Astrocyte (in vitro differentiated cells and primary cell): Measurements from ENCODE around the gene CCDC71L. TPM values are rescaled to one million over a fixed set of nuclear protein-coding genes. Genes with fewer than 3 reads are reported as not detected.

ENCODE experiments used
- DNase-seq: peaks from one replicate; pipeline ENCODE4 v3.0.0-alpha.2; 2010; ENCODE audit warnings: low read depth
- FAIRE-seq: peaks from 2 replicates; lab custom pipeline; 2011; peaks lifted over from hg19 to GRCh38; lab: Jason Lieb, UNC
- H2AFZ ChIP-seq: 2 replicates; pipeline ENCODE4 v1.6.0; 2012; ENCODE audit warnings: low read depth, low read length, inconsistent platforms
- H3K27ac ChIP-seq: 2 replicates; pipeline ENCODE4 v1.5.1; 2011; ENCODE audit warnings: low read depth, low read length, inconsistent platforms
- H3K27me3 ChIP-seq: 2 replicates; pipeline ENCODE4 v1.6.0; 2011; ENCODE audit warnings: low read length, inconsistent platforms; ENCODE audit not compliant: insufficient read depth
- H3K36me3 ChIP-seq: 2 replicates; pipeline ENCODE4 v1.5.1; 2011; ENCODE audit warnings: low read length, inconsistent platforms; ENCODE audit not compliant: insufficient read depth
- H3K4me1 ChIP-seq: 2 replicates; pipeline ENCODE4 v1.5.1; 2011; ENCODE audit warnings: low read length, inconsistent platforms; ENCODE audit not compliant: insufficient read depth
- H3K4me2 ChIP-seq: 2 replicates; pipeline ENCODE4 v1.6.0; 2012; ENCODE audit warnings: low read length, inconsistent platforms
- H3K4me3 ChIP-seq: 2 replicates; pipeline ENCODE4 v1.5.1; 2011; ENCODE audit warnings: low read depth, mild to moderate bottlenecking, low read length, inconsistent platforms; ENCODE audit not compliant: insufficient read depth
- H3K79me2 ChIP-seq: 2 replicates; pipeline ENCODE4 v1.6.0; 2012; ENCODE audit warnings: mild to moderate bottlenecking, low read length, inconsistent platforms; ENCODE audit not compliant: insufficient read depth
- H3K9ac ChIP-seq: 2 replicates; pipeline ENCODE4 v1.6.0; 2012; ENCODE audit warnings: mild to moderate bottlenecking, low read length, inconsistent platforms
- H3K9me3 ChIP-seq: 2 replicates; pipeline ENCODE4 v1.5.1; 2012; ENCODE audit warnings: low read depth, mild to moderate bottlenecking, low read length, inconsistent platforms; ENCODE audit not compliant: insufficient read depth
- H4K20me1 ChIP-seq: 2 replicates; pipeline ENCODE4 v1.6.0; 2012; ENCODE audit warnings: low read length, inconsistent platforms; ENCODE audit not compliant: insufficient read depth
- H3K27ac Mint-ChIP-seq: one replicate; pipeline ENCODE4 v1.8.0; 2021; ENCODE audit warnings: mild to moderate bottlenecking, mixed read lengths; ENCODE audit not compliant: unreplicated experiment
- H3K27me3 Mint-ChIP-seq: one replicate; pipeline ENCODE4 v1.8.0; 2021; ENCODE audit warnings: low read depth, mixed read lengths; ENCODE audit not compliant: unreplicated experiment
- H3K36me3 Mint-ChIP-seq: one replicate; pipeline ENCODE4 v1.8.0; 2021; ENCODE audit warnings: low read depth, mixed read lengths; ENCODE audit not compliant: unreplicated experiment
- H3K4me1 Mint-ChIP-seq: one replicate; pipeline ENCODE4 v1.8.0; 2021; ENCODE audit warnings: low read depth, mixed read lengths; ENCODE audit not compliant: unreplicated experiment
- H3K4me3 Mint-ChIP-seq: one replicate; pipeline ENCODE4 v1.8.0; 2021; ENCODE audit warnings: mild to moderate bottlenecking, moderate library complexity, mixed read lengths; ENCODE audit not compliant: unreplicated experiment
- H3K9me3 Mint-ChIP-seq: one replicate; pipeline ENCODE4 v1.8.0; 2021; ENCODE audit warnings: mild to moderate bottlenecking, mixed read lengths; ENCODE audit not compliant: unreplicated experiment
- CTCF ChIP-seq: IDR thresholded peaks from 2 replicates; pipeline ENCODE4 v1.5.1; 2011; ENCODE audit warnings: low read depth, mild to moderate bottlenecking, inconsistent platforms, low read length, moderate library complexity; ENCODE audit not compliant: insufficient read depth
- EZH2 ChIP-seq: IDR thresholded peaks from 2 replicates; pipeline ENCODE4 v1.6.1; 2012; ENCODE audit warnings: mild to moderate bottlenecking, low read length, inconsistent platforms; ENCODE audit not compliant: insufficient read depth
- total RNA-seq: library from RNA; stranded (reverse); gene quantifications from 2 replicates; pipeline ENCODE4 v1.2.1, GENCODE V29; 2021

The CCDC71L gene
- total RNA-seq, 1 donor from 2014 or later = 26.8 TPM

- TF ChIP-seq EZH2 = no peak
- no peak for TF ChIP-seq CTCF
- no peak overlapping the region for H2AFZ ChIP-seq
- Mint-ChIP-seq H3K36me3 (no peaks in the 10 kb centered on the region), H3K27me3 (no peaks in the 10 kb centered on the region), H3K4me3 (no peak overlapping the region), H3K9me3 (peaks cover 3% of the 10 kb centered on the region), H3K27ac (no peak overlapping the region), H3K4me1 (no peaks in the 10 kb centered on the region)
- H3K9me3 ChIP-seq = no peaks in the 10 kb centered on the region
- H4K20me1 ChIP-seq = no peaks in the 10 kb centered on the region
- H3K27ac ChIP-seq = no peak overlapping the region
- DNase-seq (no peak), FAIRE-seq (no peak)
- no peak overlapping the region for H3K4me2 ChIP-seq
- no peak overlapping the region for H3K9ac ChIP-seq
- no peak overlapping the region for H3K4me3 ChIP-seq
- H3K79me2 ChIP-seq = no peaks in the 10 kb centered on the region
- H3K36me3 ChIP-seq = no peaks in the 10 kb centered on the region
- H3K4me1 ChIP-seq = no peaks in the 10 kb centered on the region
- H3K27me3 ChIP-seq = no peaks in the 10 kb centered on the region
Measured at GRCh38 chr7:106671160-106671559, 10.2 kb upstream of the CCDC71L start.

- Histone ChIP-seq H2AFZ (no peak overlapping the region), H3K9ac (no peak overlapping the region), H3K27me3 (no peaks in the 10 kb centered on the region), H4K20me1 (no peaks in the 10 kb centered on the region), H3K9me3 (no peaks in the 10 kb centered on the region), H3K79me2 (no peaks in the 10 kb centered on the region), H3K4me2 (no peak overlapping the region), H3K36me3 (no peaks in the 10 kb centered on the region), H3K4me1 (no peaks in the 10 kb centered on the region), H3K27ac (no peak overlapping the region), H3K4me3 (no peak overlapping the region)
- no peak overlapping the region for H3K27ac Mint-ChIP-seq
- peaks cover 3% of the 10 kb centered on the region for H3K9me3 Mint-ChIP-seq
- no peaks in the 10 kb centered on the region for H3K27me3 Mint-ChIP-seq
- DNase-seq (no peak), FAIRE-seq (no peak)
- H3K4me1 Mint-ChIP-seq = no peaks in the 10 kb centered on the region
- TF ChIP-seq CTCF (no peak), EZH2 (no peak)
- no peaks in the 10 kb centered on the region for H3K36me3 Mint-ChIP-seq
- H3K4me3 Mint-ChIP-seq = no peak overlapping the region
Measured at GRCh38 chr7:106668861-106669524, 8.0 kb upstream of the CCDC71L start.

DNA sequence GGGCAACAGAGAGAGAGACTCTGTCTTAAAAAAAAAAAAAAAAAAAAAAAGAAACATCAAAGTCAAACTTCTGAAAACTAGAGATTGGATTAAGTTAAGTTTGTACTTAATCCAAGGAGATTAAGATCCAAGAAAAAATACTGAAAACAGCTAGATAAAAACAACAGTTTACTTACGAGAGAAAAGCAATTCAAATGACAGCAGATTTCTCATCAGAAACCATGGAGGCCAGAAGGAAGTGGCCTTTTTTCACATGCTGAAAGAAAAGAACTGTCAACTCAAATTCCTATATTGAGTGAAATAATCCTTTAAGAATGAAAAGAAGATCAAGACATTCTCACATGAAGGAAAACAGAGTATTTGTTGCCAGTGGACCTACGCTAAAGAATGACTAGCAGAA is 5.4 kb upstream of the CCDC71L start:
- no peaks in the 10 kb centered on the region for H3K9me3 Mint-ChIP-seq
- no peak for FAIRE-seq

More for the DNA sequence above, 5.4 kb upstream of the CCDC71L start:
- H3K4me3 Mint-ChIP-seq = no peak overlapping the region
- no peak overlapping the region for H3K4me2 ChIP-seq
- H3K79me2 ChIP-seq = no peaks in the 10 kb centered on the region
- H3K4me1 ChIP-seq = no peaks in the 10 kb centered on the region
- H3K9ac ChIP-seq = no peak overlapping the region
- H3K4me1 Mint-ChIP-seq = no peaks in the 10 kb centered on the region
- TF ChIP-seq CTCF = no peak
- no peak for TF ChIP-seq EZH2
- no peaks in the 10 kb centered on the region for H3K27me3 Mint-ChIP-seq
- no peak for DNase-seq
- H2AFZ ChIP-seq = no peak overlapping the region
- H3K9me3 ChIP-seq = no peaks in the 10 kb centered on the region
- no peak overlapping the region for H3K27ac Mint-ChIP-seq
- H3K27me3 ChIP-seq = no peaks in the 10 kb centered on the region
- no peak overlapping the region for H3K4me3 ChIP-seq
- H4K20me1 ChIP-seq = no peaks in the 10 kb centered on the region
- H3K36me3 Mint-ChIP-seq = no peaks in the 10 kb centered on the region
- H3K36me3 ChIP-seq = no peaks in the 10 kb centered on the region
- H3K27ac ChIP-seq = no peak overlapping the region
